Thyroid gland (tissue), 4 donors: ENCODE data around the gene CREB3L2.

Source experiments
- CTCF ChIP-seq, 6 experiments: fragments of 200-600 bp in 3 of 6; fragments of 450-650 bp in 3 of 6; sonication (generic) in 3 of 6; IDR thresholded peaks; one replicate each; pipeline ENCODE4 v1.5.1; 2016 to 2019; ENCODE audit warnings: antibody characterized with exemption in 6 of 6, mild to moderate bottlenecking in 2 of 6, inconsistent platforms in 1 of 6, moderate library complexity in 1 of 6
- POLR2A ChIP-seq, 2 donors: fragments of 450-650 bp; IDR thresholded peaks; one replicate each; pipeline ENCODE4 v1.6.1; 2017; ENCODE audit warnings: antibody characterized with exemption in 2 of 2, mild to moderate bottlenecking in 2 of 2, moderate library complexity in 1 of 2

GRCh38 chr7:137989590-137989989 lies 12.3 kb downstream of the CREB3L2 start:
- TF ChIP-seq CTCF (IDR thresholded peaks at IDR 0.05) (no peak), POLR2A (IDR thresholded peaks at IDR 0.05) (no peak)
